ENCODE data around the gene ANKRD62.

- no peak for TF ChIP-seq CTCF (IDR thresholded peaks at IDR 0.05)
- TF ChIP-seq POLR2A (IDR thresholded peaks at IDR 0.05) = no peak
These were observed 28.2 kb upstream of the ANKRD62 start for GRCh38 chr18:12065397-12065796.

Measured in esophagus squamous epithelium (tissue), 4 donors.